Measurements from ENCODE around the gene MIS18A. TPM values are rescaled to one million over a fixed set of nuclear protein-coding genes. Genes with fewer than 3 reads are reported as not detected.

The MIS18A gene, protein sequence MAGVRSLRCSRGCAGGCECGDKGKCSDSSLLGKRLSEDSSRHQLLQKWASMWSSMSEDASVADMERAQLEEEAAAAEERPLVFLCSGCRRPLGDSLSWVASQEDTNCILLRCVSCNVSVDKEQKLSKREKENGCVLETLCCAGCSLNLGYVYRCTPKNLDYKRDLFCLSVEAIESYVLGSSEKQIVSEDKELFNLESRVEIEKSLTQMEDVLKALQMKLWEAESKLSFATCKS
- total RNA-seq, result 15.3 and 17.4 TPM in 2 replicates

DNA sequence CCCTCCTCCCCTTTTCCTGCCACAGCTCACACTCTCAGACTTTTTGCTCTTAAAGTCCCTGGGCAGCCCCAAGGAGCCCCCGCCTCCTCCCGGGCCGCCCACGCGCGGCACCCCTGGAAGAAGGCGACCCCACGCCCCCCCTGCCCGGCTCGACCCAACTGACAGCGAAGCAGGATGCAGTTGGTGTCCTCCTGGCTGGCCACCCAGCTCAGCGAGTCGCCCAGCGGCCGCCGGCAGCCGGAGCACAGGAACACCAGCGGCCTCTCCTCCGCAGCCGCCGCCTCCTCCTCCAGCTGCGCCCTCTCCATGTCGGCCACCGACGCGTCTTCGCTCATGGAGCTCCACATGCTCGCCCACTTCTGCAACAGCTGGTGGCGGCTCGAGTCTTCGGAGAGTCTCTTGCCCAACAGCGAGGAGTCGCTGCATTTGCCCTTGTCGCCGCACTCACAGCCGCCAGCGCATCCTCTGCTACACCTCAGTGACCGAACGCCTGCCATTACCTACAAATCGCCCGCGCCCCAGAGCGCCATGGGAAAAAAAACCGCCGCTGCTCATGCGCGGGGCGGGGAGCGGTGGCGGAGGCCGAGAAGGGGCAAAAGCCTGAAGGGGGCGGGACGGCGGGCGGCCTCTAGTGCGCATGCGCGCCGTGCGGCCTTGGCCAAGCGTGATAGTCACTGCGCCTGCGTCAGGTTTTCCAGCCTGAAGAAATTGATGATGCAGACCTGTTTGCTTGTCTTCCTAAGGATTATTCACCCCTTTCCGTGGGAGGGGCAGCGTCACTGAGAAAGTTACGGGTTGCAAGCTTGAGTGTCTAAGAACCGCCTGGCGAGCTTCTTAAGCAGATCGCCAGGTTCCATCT lies at the start of gene MIS18A:
Gene MIS18A (minus strand): TSS at position 532 of the 859 bp plus-strand sequence. CDS start 35 bp downstream, at position 497.

DNA sequence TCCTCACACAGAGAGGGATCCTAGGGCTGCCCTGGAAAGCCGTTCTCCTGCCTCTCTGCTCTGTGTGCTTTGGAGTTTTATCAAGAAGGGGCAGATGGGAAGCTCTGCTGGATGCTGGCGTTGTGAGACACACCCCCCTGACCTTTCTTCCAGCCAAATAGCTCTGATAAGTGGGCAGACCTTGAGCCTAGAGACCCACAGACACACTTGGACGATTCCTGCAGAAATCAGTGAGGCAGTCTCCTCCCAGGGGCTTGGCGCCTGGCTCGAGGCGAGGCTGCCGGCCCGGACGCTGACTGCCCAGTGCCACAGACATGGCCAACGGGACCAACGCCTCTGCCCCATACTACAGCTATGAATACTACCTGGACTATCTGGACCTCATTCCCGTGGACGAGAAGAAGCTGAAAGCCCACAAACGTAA lies 19.8 kb upstream of the MIS18A start, which contains the start of gene MRAP:
Gene MRAP (plus strand): TSS at position 198 of the 424 bp plus-strand sequence. CDS start 117 bp downstream, at position 315.

Other genes starting within 250 kb of the MIS18A start
- gene MRAP, start 19.8 kb upstream of the MIS18A start, total RNA-seq, result not detected in 2 replicates
- gene URB1, start 114.0 kb upstream of the MIS18A start, total RNA-seq, result 14.4 and 18.6 TPM in 2 replicates
- gene EVA1C, start 133.7 kb upstream of the MIS18A start, total RNA-seq, result 6.9 and 17.4 TPM in 2 replicates